HEK293T (cell line): ENCODE measurements around the gene KRTAP15-1.

Experiments
- CTCF ChIA-PET: fragments of 350-600 bp; formaldehyde crosslinking; extraction: SDS; loops from one replicate; lab custom pipeline; 2021; ENCODE audit warnings: antibody characterized with exemption, inconsistent platforms; lab: Yijun Ruan, JAX
- POLR2A ChIA-PET: fragments of 350-600 bp; formaldehyde crosslinking; extraction: SDS; loops from one replicate; lab custom pipeline; 2020; ENCODE audit warnings: antibody characterized with exemption, inconsistent platforms; lab: Yijun Ruan, JAX
- DNase-seq: peaks from one replicate; pipeline ENCODE4 v3.0.0; 2012; ENCODE audit warnings: mixed read lengths; ENCODE audit errors: extremely low spot score
- ARNT ChIP-seq: fragments of 450-650 bp; IDR thresholded peaks from 2 replicates; pipeline ENCODE4 v1.6.1; 2017; ENCODE audit warnings: mild to moderate bottlenecking
- BHLHE40 ChIP-seq: fragments of 450-650 bp; IDR thresholded peaks from 2 replicates; pipeline ENCODE4 v1.6.1; 2016; ENCODE audit warnings: mild to moderate bottlenecking, moderate library complexity, borderline replicate concordance
- CTBP1 ChIP-seq: fragments of 450-650 bp; IDR thresholded peaks from 2 replicates; pipeline ENCODE4 v1.6.1; 2016; ENCODE audit warnings: borderline replicate concordance
- ELF4 ChIP-seq: fragments of 450-650 bp; IDR thresholded peaks from 2 replicates; pipeline ENCODE4 v1.6.1; 2017; ENCODE audit warnings: antibody characterized with exemption
- FOXA1 ChIP-seq: fragments of 450-650 bp; IDR thresholded peaks from 2 replicates; pipeline ENCODE4 v1.6.1; 2016; ENCODE audit warnings: mild to moderate bottlenecking
- FOXK2 ChIP-seq: fragments of 450-650 bp; IDR thresholded peaks from 2 replicates; pipeline ENCODE4 v1.6.1; 2016; ENCODE audit warnings: mild to moderate bottlenecking
- FOXM1 ChIP-seq: fragments of 450-650 bp; IDR thresholded peaks from 2 replicates; pipeline ENCODE4 v1.6.1; 2017; ENCODE audit warnings: mild to moderate bottlenecking, borderline replicate concordance
- HDGF ChIP-seq: fragments of 450-650 bp; IDR thresholded peaks from 2 replicates; pipeline ENCODE4 v1.6.1; 2017; ENCODE audit warnings: antibody characterized with exemption, borderline replicate concordance
- L3MBTL2 ChIP-seq: fragments of 450-650 bp; conservative IDR thresholded peaks from 2 replicates; pipeline ENCODE4 v1.6.1; 2016; ENCODE audit warnings: mild to moderate bottlenecking
- LEF1 ChIP-seq: fragments of 450-650 bp; IDR thresholded peaks from 2 replicates; pipeline ENCODE4 v1.6.1; 2017; ENCODE audit warnings: mild to moderate bottlenecking, borderline replicate concordance
- NFRKB ChIP-seq: fragments of 450-650 bp; IDR thresholded peaks from 2 replicates; pipeline ENCODE4 v1.6.1; 2016; ENCODE audit warnings: mild to moderate bottlenecking, moderate library complexity
- PKNOX1 ChIP-seq: fragments of 450-650 bp; IDR thresholded peaks from 2 replicates; pipeline ENCODE4 v1.6.1; 2016
- SP1 ChIP-seq: fragments of 450-650 bp; IDR thresholded peaks from 2 replicates; pipeline ENCODE4 v1.6.1; 2017
- SUZ12 ChIP-seq: fragments of 450-650 bp; IDR thresholded peaks from 2 replicates; pipeline ENCODE4 v1.6.1; 2016; ENCODE audit warnings: mild to moderate bottlenecking
- TARDBP ChIP-seq: fragments of 450-650 bp; IDR thresholded peaks from 2 replicates; pipeline ENCODE4 v1.6.1; 2016
- ZNF384 ChIP-seq: fragments of 450-650 bp; IDR thresholded peaks from 2 replicates; pipeline ENCODE4 v1.6.1; 2016

Gene KRTAP15-1

GRCh38 chr21:30448514-30448913 is 8.4 kb downstream of the KRTAP15-1 start:
- no peak for DNase-seq
- no peak for TF ChIP-seq FOXM1
- TF ChIP-seq BHLHE40: no peak
- TF ChIP-seq FOXK2: no peak
- ChIA-PET POLR2A (no interaction called here), CTCF (interaction anchor here (0.6 to 1.0 kb wide), 2 partner anchors 15 to 348 kb away, joined by 3 read pairs; no protein-coding TSS in a partner anchor)

- TF ChIP-seq LEF1 (no peak), SUZ12 (no peak), BHLHE40 (no peak), ZNF384 (no peak), CTBP1 (no peak), L3MBTL2 (no peak)
- ChIA-PET POLR2A (no interaction called here), CTCF (no interaction called here)
- DNase-seq: no peak
These were observed 23.6 kb downstream of the KRTAP15-1 start for GRCh38 chr21:30463713-30464112.

GRCh38 chr21:30468900-30469714 is 29.0 kb downstream of the KRTAP15-1 start:
- peak; percentile 14 for DNase-seq
- TF ChIP-seq FOXK2: 0 out of 2 replicates have a peak, but pooled peaks have one; percentile 17
- TF ChIP-seq TARDBP: no peak
- TF ChIP-seq PKNOX1: peak; percentile 88
- TF ChIP-seq LEF1: 0 out of 2 replicates have a peak, but pooled peaks have one; percentile 52
- TF ChIP-seq NFRKB: no peak
- TF ChIP-seq CTBP1: peak; percentile 46
- TF ChIP-seq FOXA1: 0 out of 2 replicates have a peak, but pooled peaks have one; percentile 26
- no peak for TF ChIP-seq HDGF
- ChIA-PET CTCF (no interaction called here), POLR2A (interaction anchor here (0.9 kb wide), 2 partner anchors 11 to 12 kb away, joined by 3 to 5 read pairs; partner anchors contain the start of gene KRTAP19-1)

GRCh38 chr21:30478004-30478403 is 37.9 kb downstream of the KRTAP15-1 start:
- no peak for DNase-seq
- CTCF ChIA-PET: no interaction called here
- POLR2A ChIA-PET: no interaction called here
- TF ChIP-seq BHLHE40 (no peak), SP1 (no peak), CTBP1 (no peak), ELF4 (no peak), L3MBTL2 (no peak), LEF1 (no peak), PKNOX1 (no peak), FOXA1 (no peak), SUZ12 (no peak), TARDBP (no peak), FOXK2 (no peak), ZNF384 (no peak), ARNT (no peak), HDGF (no peak)

- POLR2A ChIA-PET: interaction anchor here (1.6 kb wide), 1 partner anchor 10 kb away, joined by 5 read pairs; no protein-coding TSS in a partner anchor
- DNase-seq: no peak
- CTCF ChIA-PET: interaction anchor here (1.5 kb wide), 1 partner anchor 12 kb away, joined by 3 read pairs; the partner anchor contains the start of gene KRTAP19-3
- no peak for TF ChIP-seq L3MBTL2
- TF ChIP-seq NFRKB: no peak
- no peak for TF ChIP-seq ARNT
- no peak for TF ChIP-seq HDGF
- no peak for TF ChIP-seq SUZ12
- no peak for TF ChIP-seq LEF1
- TF ChIP-seq ELF4: no peak
- TF ChIP-seq BHLHE40: no peak
- TF ChIP-seq FOXK2: no peak
- no peak for TF ChIP-seq SP1
- TF ChIP-seq CTBP1: no peak
These were observed 39.2 kb downstream of the KRTAP15-1 start for GRCh38 chr21:30479259-30479658.

GRCh38 chr21:30480145-30480544 is 40.1 kb downstream of the KRTAP15-1 start, which contains the start of gene KRTAP19-1:
TSS of gene KRTAP19-1 (minus strand) at chr21:30480367. CDS start at chr21:30480317, 50 bp downstream.
- POLR2A ChIA-PET: interaction anchor here (1.6 kb wide), 1 partner anchor 11 kb away, joined by 5 read pairs; no protein-coding TSS in a partner anchor
- DNase-seq: no peak
- TF ChIP-seq PKNOX1: peak; percentile 54
- no peak for TF ChIP-seq TARDBP

More at GRCh38 chr21:30480145-30480544, 40.1 kb downstream of the KRTAP15-1 start, which contains the start of gene KRTAP19-1:
- CTCF ChIA-PET: interaction anchor here (1.5 kb wide), 1 partner anchor 11 kb away, joined by 3 read pairs; the partner anchor contains the start of gene KRTAP19-3
